NCI-H2227 treated with DMSO at 0.1 percent for 48 hours (cell line): ENCODE results near the gene SRCIN1.

Experiments
- DNase-seq: peaks from one replicate; lab custom pipeline; 2025; lab: John Stamatoyannopoulos, UW

The SRCIN1 gene

GRCh38 chr17:38616361-38616760, 10.6 kb upstream of the SRCIN1 start:
- no peak for DNase-seq

DNA sequence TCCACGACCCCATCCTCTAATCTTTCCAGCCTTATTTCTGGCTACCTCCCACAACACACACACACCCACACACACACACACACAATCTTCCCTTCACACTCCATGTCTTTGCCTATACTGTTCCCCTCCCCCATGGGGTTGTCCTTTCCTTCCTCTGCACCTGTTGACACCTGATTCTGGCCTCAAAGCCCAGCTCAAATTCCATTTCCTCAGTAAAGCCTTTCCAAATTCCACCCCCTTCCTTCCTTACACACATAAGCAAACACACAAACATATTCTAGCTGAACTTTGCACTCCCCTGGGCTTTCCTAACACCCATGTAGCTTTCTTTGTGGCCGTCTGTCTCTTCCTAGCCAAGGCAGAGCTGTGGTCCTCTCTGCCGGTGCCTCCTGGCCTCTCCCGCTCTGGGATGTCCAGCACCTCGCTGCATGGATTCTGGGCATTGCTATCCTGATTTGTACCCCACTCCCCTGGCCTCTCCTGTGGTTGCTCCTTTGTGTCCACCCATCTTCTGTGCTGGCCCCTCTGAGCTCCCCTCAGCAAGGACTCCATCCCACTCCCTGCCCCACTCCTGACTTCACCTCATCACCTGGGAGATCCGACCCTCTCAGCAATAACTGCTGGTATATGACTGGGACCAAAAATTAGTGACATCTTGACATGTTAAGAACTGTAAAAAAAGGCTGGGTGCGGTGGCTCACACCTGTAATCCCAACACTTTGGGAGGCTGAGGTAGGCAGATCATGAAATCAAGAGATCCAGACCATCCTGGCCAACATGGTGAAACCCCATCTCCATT, 8.4 kb upstream of the SRCIN1 start:
- no peak for DNase-seq

GRCh38 chr17:38613525-38613980, 7.8 kb upstream of the SRCIN1 start:
- DNase-seq: no peak

DNA sequence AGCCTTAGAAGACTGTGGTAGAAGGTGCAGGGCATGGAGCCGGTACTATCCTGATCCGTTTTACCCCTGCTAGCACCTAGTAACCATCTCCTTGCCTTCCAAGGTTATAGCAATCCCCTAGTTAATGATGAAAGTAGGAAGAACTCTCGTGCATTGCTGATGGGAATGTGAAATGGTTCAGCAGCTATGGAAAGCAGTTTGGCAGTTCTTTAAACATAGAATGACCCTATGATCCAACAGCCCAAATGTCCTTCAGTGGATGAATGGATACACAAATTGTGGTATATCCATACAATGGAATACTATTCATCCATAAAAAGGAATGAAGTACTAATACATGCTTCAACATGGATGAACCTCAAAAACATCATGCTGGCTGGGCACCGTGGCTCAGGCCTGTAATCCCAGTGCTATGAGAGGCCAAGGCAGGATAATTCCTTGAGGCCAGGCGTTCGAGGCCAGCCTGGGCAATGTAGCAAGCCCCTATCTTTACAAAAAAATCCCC, 6.2 kb upstream of the SRCIN1 start:
- DNase-seq: no peak

DNA sequence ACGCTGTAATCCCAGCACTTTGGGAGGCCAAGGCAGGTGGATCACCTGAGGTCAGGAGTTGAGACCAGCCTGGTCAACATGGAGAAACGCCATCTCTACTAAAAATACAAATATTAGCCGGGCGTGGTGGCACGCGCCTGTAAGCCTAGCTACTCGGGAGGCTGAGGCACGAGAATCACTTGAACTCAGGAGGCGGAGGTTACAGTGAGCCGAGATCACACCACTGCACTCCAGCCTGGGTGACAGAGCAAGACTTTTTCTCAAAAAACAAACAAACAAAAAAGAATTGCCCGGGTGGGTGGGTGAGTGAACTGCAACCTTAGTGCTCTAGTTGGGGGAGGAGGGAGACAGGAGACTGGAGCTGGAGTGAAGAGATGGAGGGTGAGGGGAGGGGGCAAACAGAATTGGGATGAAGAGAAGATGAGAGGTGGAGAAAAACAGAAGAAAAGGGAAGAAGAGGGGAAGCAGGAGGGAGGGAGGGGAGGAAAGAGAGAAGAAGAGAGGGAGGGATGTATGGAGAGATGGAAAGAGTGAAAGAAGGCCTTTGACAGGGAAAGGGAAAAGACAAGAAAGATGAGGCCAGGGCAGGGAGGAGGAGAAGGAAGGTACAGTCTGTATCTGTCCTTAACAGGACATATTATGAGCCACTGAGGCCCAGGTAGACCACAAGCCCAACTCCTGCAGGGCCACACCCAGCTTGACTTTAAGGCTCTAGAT, 5.5 kb upstream of the SRCIN1 start:
- DNase-seq: no peak

DNA sequence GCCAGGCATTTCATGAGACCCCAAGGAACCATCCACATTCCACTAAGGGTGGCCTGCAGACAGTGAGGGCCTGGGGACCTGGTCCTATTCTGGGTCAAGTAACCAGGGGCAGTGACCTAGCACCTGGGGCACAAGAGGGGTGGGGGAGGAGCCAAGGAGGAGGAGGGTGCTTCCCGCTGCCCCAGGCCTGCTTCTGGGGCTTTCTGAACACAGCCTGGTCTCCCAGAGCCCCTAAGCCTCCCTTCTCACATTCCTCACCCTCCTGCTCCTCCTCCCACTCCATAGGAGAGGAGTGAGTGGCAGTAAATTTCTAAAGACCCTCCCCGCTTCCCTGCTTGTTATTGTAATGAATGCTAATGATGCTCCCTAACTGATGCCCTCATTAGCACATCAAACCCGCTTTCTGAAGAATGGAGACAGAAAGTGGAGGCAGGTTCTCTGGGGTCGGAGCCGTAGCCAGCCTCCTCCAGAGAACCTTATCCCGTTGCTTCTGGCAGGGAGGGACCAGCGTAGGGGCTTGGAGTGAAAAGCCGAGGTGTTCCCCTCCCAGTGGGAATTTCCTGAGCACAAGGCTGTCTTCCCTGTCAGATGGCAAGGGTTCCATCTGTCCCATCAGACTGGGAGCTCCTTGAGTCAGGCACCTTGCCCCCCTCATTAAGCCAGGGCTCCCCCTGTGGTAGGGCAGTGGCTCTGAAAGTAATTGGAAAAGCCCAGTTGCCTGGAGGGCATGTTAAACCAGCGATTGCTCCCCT, 3.7 kb upstream of the SRCIN1 start:
- no peak for DNase-seq

DNA sequence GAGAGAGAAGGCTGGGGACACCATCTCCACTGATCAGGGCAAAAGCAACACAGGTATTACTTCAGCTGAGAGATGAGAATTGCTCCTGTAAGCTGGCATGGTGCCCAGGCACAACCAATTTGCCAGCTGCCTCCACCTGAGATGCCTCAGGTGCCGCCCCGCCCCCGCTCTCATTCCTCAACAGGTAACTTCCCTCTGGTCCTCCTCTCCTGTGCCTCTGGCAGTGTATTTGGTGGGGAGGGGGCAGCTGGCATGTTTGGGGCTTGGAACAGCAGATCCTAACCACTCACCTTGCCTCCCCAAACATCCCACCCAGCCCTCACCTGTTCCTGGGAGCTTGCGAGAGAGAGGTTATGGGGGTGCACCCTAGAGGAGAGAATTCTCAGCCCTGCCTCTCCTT, 2.9 kb upstream of the SRCIN1 start:
- DNase-seq: no peak

- no peak for DNase-seq
Measured at GRCh38 chr17:38606646-38607611, 1.2 kb upstream of the SRCIN1 start.

- no peak for DNase-seq
Measured at GRCh38 chr17:38605411-38605840, 326 bp downstream of the SRCIN1 start.

DNA sequence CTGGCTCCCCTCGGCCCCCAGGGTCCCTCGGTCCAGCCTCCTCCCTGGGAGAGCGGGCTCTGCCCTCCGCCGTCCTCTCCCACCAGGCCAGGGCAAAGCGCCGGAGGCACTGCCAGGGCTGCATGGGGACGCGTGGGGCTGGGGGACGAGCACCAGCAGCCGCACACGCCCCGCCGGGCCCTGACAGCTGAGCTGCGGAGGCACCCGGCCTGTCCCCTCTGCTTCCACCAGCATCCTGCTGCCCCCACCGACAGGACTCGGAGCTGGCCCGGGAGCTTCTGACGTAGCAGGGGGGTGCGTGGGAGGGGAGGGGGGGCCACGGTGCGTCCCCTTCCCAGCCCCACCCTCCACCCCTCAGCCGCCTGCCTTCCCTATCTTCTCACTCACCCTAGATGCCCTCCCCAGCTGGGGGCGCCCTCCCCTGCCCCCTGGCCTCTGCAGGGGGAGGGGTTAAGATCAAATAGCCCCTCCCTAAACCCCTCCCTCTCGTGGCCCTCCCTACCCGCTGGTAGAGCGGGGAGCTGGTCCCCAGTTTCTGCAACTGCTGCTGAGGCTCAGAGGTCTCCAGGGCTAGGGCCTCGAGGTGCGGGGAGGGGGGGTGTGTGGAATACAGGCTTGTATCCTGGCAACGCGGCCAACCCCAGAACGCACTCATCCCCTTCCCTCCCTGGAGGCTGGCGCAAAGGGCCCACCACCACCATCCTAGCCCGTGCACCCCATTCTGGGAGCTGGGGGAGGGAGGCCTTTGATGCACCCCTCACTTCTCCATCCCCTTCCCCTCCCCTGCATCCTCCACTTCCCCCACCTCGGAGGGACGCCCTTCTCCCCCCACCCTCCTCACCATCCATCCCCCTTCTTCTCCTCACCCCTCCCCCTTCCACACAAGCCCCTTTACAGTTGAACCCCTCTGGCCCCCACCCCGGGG, 1.0 kb downstream of the SRCIN1 start:
- peak; percentile 47 for DNase-seq

GRCh38 chr17:38603786-38604478, 1.8 kb downstream of the SRCIN1 start:
- no peak for DNase-seq

- DNase-seq: no peak
Measured at GRCh38 chr17:38602956-38603785, 2.6 kb downstream of the SRCIN1 start.

GRCh38 chr17:38602453-38602852, 3.3 kb downstream of the SRCIN1 start:
- DNase-seq: no peak

GRCh38 chr17:38601539-38602351, 4.0 kb downstream of the SRCIN1 start:
- peak; percentile 92 for DNase-seq

DNA sequence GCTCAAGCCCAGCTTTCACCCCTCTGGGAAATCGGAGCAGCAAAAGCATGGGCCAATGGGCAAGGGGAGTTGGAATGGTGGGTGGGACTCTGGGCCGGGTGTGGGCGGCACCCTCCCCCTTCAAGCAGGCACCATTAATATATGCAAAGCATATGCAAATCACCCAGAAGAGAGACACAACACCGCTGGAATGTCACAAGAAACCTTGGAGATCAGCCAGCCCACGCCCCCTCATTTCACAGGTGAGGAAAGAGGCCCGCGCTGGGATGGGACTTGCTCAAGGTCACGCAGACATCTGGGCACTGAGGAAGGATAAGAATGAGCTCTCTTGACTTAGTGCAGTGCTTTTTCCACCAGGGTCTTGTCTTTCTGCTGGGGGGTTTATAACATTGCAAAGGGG, 4.8 kb downstream of the SRCIN1 start:
- DNase-seq: no peak

DNA sequence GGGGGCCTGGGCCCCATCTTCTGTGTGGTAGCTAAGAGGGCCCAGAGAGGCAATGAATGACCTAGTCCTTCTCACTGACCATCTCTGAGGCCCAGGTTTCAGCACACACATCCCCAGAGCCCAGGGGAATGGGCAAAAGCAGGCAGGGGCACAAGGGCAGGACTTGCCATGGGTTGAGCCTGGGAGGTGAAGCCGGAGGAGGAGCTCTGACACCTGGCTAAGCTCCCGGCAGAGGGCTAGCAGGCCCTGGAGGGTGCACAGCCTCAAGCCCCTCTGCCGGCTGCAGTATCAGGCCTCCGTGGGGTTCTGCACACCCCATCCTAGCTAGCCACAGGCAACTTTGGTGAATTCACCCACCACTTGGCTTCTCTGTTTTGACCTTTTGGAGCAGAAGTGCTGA, 5.3 kb downstream of the SRCIN1 start:
- no peak for DNase-seq

DNA sequence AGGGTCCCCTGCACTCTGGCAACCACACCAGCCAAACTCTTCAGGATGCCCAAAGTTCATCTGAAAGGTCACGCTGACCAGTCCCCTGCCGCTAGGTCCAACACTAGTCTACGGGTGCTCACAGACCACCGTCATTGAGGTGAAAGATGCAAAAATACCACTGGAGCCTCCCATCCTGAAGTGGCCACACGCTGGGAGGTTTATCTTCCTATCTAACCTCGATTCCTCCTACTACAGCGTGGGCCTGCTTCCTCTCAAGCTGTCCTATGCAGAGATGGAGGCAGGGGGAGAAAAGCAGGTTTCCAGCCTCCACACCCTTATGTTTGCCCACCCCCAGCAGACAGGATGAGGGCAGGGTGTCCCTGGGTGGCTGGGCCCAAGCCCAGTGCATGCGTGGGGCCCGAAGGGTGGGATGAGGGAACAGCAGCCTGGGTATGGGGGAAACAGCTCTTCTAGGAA, 6.3 kb downstream of the SRCIN1 start:
- DNase-seq: no peak

- DNase-seq: no peak
Measured at GRCh38 chr17:38598995-38599394, 6.8 kb downstream of the SRCIN1 start.
